Measurements from ENCODE around the gene NEIL3.

DNA sequence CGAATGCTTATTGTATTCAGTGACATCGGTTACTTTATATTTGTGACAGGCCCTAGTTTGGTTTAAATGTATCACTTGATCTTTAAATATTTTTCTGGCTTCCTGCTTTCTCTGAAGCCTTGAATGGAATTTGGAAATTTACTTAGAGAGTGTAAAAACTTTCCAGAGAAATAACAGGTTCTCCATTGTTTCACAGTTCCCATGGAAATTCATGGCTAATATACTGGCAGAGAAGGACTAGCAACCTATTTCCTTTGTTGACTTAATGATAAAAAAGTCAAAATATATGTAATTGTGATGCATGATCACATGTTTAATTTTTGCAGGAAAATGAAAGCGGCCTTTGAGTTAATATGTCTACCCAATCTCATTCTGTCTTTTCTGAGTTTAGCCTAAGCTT is 13.2 kb downstream of the NEIL3 start:
- TF ChIP-seq, protein P1, sequence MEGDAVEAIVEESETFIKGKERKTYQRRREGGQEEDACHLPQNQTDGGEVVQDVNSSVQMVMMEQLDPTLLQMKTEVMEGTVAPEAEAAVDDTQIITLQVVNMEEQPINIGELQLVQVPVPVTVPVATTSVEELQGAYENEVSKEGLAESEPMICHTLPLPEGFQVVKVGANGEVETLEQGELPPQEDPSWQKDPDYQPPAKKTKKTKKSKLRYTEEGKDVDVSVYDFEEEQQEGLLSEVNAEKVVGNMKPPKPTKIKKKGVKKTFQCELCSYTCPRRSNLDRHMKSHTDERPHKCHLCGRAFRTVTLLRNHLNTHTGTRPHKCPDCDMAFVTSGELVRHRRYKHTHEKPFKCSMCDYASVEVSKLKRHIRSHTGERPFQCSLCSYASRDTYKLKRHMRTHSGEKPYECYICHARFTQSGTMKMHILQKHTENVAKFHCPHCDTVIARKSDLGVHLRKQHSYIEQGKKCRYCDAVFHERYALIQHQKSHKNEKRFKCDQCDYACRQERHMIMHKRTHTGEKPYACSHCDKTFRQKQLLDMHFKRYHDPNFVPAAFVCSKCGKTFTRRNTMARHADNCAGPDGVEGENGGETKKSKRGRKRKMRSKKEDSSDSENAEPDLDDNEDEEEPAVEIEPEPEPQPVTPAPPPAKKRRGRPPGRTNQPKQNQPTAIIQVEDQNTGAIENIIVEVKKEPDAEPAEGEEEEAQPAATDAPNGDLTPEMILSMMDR (IDR thresholded peaks at IDR 0.05; ENCODE audit: low read depth, low read length, poor library complexity, severe bottlenecking): no peak
- no peak for TF ChIP-seq EZH2phosphoT487 (IDR thresholded peaks at IDR 0.05; ENCODE audit: borderline replicate concordance, low read length)
